Ovary (tissue), 9 donors: Measurements from ENCODE around the gene SLC5A11. TPM values are rescaled to one million over a fixed set of nuclear protein-coding genes. Genes with fewer than 3 reads are reported as not detected.

Experiments used
- DNase-seq, 5 donors: peaks; one replicate each; pipeline ENCODE4 v3.0.0-alpha.2; 2019 to 2020
- H3K27ac ChIP-seq, 2 donors: fragments of 200-600 bp; one replicate each; pipeline versions ENCODE4 v1.5.1 to v1.8.0; 2019 to 2022
- H3K27me3 ChIP-seq: fragments of 200-600 bp; one replicate; pipeline ENCODE4 v1.8.0; 2022
- H3K36me3 ChIP-seq: fragments of 200-600 bp; sonication (generic); one replicate; pipeline ENCODE4 v1.5.1; 2019
- H3K4me1 ChIP-seq: one replicate; pipeline ENCODE4 v1.8.1; 2013; ENCODE audit warnings: mild to moderate bottlenecking, moderate library complexity; ENCODE audit not compliant: insufficient read depth
- H3K4me3 ChIP-seq: fragments of 200-600 bp; sonication (generic); one replicate; pipeline ENCODE4 v1.5.1; 2017
- H3K9me3 ChIP-seq, 2 donors: fragments of 200-600 bp in 1 of 2; sonication (generic) in 1 of 2; one replicate each; pipeline versions ENCODE4 v1.5.1 to v1.8.1; 2013 to 2019; ENCODE audit warnings: mild to moderate bottlenecking in 1 of 2, moderate library complexity in 1 of 2
- EP300 ChIP-seq: sonication (generic); formaldehyde crosslinking; IDR thresholded peaks from one replicate; pipeline ENCODE4 v1.6.1; 2017; ENCODE audit warnings: antibody characterized with exemption
- POLR2A ChIP-seq: fragments of 450-650 bp; IDR thresholded peaks from one replicate; pipeline ENCODE4 v1.6.1; 2017; ENCODE audit warnings: antibody characterized with exemption, mild to moderate bottlenecking, moderate library complexity
- WGBS, 3 donors: extraction: QIAGEN DNeasy Blood & Tissue Kit in 1 of 3; methylation state at CpG; one replicate each; pipeline versions ENCODE4 v1.1.5 to v1.1.7; 2013 to 2017; 5-methylcytosine and 5-hydroxymethylcytosine counted together
- intact Hi-C, 4 donors: fragments of 100-400 bp; cut with DNase I; formaldehyde crosslinking; loops; one replicate each; pipeline versions ENCODE4 v1.11.0 to v1.15.1; 2022 to 2023
- polyA plus RNA-seq, 2 donors: library from polyadenylated mRNA; stranded (reverse); fragments of 200-250 nt in 1 of 2; fragments of 350-450 nt in 1 of 2; fragmentation: Illumina TruSeq in 1 of 2; extraction: RNeasy Lipid Tissue Mini Kit (QIAGEN cat#74804) in 1 of 2; gene quantifications; one replicate each; pipeline ENCODE4 v1.2.3, GENCODE V29; 2013 to 2014
- total RNA-seq, 7 donors: library from RNA; depleted of rRNA in 2 of 7; stranded (reverse); fragments of >200 nt in 2 of 7; fragmentation: NEBNext Ultra II Directional in 3 of 7; extraction: Animal tissue kit (Norgen Biotek cat#: 25700) in 3 of 7; gene quantifications; one replicate each; pipeline versions ENCODE4 v1.1.0 to v1.2.4, GENCODE V29; 2016 to 2023
- TF ChIP-seq, protein P1 (sequence below), 3 donors: fragments of 450-650 bp in 2 of 3; fragments of 200-600 bp in 1 of 3; IDR thresholded peaks; one replicate each; pipeline versions ENCODE4 v1.5.1 to v1.8.0; 2016 to 2022; ENCODE audit warnings: antibody characterized with exemption in 3 of 3, mild to moderate bottlenecking in 1 of 3
- donor health status: DM: no; HTN: no; CAD: no; lungs with moderate emphysema.
- donor health status: DM: no; HTN: no; CAD: no.
- donor health status: Bipolar disorder and iron deficiency.
- donor health status: DM: yes; HTN: yes; CAD: no.
- donor health status: DM: no; HTN: no; CAD: no.
- donor health status: DM: yes; HTN: yes; CAD: no.

The SLC5A11 gene
- total and polyA plus RNA-seq, 9 donors = 0.04 to 0.50 (median 0.28) TPM; not detected in 5

DNA sequence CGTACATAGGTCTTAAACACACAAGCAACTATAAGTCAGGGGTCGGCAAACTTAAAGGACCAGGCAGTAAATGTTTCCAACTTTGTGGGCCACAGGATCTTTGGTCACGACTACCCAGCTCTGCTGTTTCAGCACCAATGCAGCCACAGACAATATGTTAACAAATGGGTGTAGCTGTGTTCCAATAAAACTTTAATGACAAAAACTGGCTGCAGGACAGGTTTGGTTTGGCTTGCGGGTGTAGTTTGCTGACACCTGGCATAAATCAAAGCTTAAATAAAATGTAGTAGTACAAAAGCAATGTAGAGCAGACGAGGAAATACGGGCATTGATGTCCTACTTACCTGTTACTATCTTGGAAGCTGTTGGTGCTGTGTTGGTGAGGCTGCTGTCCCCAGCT lies 84.7 kb downstream of the SLC5A11 start:
- H3K4me1 ChIP-seq = no peaks in the 10 kb centered on the region
- no peaks in the 10 kb centered on the region for H3K9me3 ChIP-seq
- 93 to 94% (median 94%) methylated on average over 6 of the region's 6 CpGs for WGBS, 3 donors
- no peak for DNase-seq
- H3K36me3 ChIP-seq = no peaks in the 10 kb centered on the region
- H3K27me3 ChIP-seq = no peaks in the 10 kb centered on the region
- intact Hi-C loops = no loop called here
- no peak overlapping the region for H3K4me3 ChIP-seq
- no peak overlapping the region for H3K27ac ChIP-seq
- TF ChIP-seq EP300 (no peak), POLR2A (no peak)
- TF ChIP-seq, protein P1, sequence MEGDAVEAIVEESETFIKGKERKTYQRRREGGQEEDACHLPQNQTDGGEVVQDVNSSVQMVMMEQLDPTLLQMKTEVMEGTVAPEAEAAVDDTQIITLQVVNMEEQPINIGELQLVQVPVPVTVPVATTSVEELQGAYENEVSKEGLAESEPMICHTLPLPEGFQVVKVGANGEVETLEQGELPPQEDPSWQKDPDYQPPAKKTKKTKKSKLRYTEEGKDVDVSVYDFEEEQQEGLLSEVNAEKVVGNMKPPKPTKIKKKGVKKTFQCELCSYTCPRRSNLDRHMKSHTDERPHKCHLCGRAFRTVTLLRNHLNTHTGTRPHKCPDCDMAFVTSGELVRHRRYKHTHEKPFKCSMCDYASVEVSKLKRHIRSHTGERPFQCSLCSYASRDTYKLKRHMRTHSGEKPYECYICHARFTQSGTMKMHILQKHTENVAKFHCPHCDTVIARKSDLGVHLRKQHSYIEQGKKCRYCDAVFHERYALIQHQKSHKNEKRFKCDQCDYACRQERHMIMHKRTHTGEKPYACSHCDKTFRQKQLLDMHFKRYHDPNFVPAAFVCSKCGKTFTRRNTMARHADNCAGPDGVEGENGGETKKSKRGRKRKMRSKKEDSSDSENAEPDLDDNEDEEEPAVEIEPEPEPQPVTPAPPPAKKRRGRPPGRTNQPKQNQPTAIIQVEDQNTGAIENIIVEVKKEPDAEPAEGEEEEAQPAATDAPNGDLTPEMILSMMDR (IDR thresholded peaks at IDR 0.05) = no peak

- intact Hi-C loops = no loop called here
- Histone ChIP-seq H3K36me3 (no peaks in the 10 kb centered on the region), H3K4me3 (no peak overlapping the region), H3K27me3 (no peaks in the 10 kb centered on the region), H3K27ac (no peak overlapping the region), H3K9me3 (no peaks in the 10 kb centered on the region), H3K4me1 (no peaks in the 10 kb centered on the region)
- DNase-seq = no peak
- WGBS, 3 donors = 93 to 97% (median 94%) methylated on average over 12 of the region's 12 CpGs
- TF ChIP-seq, protein P1 (IDR thresholded peaks at IDR 0.05) = no peak
- TF ChIP-seq EP300 (no peak), POLR2A (no peak)
Observed at GRCh38 chr16:24931091-24931490, 85.3 kb downstream of the SLC5A11 start.

GRCh38 chr16:24935336-24935735 lies 89.6 kb downstream of the SLC5A11 start:
- Histone ChIP-seq H3K27ac (no peak overlapping the region), H3K4me1 (no peaks in the 10 kb centered on the region), H3K9me3 (no peaks in the 10 kb centered on the region), H3K27me3 (no peaks in the 10 kb centered on the region), H3K36me3 (no peaks in the 10 kb centered on the region), H3K4me3 (no peak overlapping the region)
- intact Hi-C loops = no loop called here
- DNase-seq = no peak
- WGBS, 3 donors = 85 to 94% (median 88%) methylated on average over 6 of the region's 6 CpGs
- no peak for TF ChIP-seq POLR2A
- TF ChIP-seq, protein P1 (IDR thresholded peaks at IDR 0.05) = no peak
- TF ChIP-seq EP300 = no peak

DNA sequence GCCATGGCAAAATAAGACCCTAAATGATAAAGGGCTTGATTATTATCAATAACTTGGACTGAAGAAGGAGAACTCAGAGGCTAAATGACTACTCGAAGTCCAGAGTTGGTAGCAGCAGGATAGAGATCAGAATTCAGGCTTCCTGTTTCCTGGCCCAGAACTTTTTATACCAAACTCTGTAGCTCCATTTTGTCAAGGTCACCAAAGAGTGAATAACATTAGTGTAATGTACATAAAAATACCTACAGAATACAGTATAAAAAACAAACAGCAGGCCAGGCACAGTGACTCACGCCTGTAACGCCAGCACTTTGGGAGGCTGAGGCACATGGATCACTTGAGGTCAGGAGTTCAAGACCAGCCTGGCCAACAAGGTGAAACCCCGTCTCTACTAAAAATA lies 90.4 kb downstream of the SLC5A11 start:
- intact Hi-C loops = no loop called here
- TF ChIP-seq POLR2A = no peak
- no peak for TF ChIP-seq EP300
- TF ChIP-seq, protein P1 (IDR thresholded peaks at IDR 0.05) = no peak
- WGBS, 3 donors = 76 to 81% (median 77%) methylated on average over 4 of the region's 4 CpGs

More for the DNA sequence above, 90.4 kb downstream of the SLC5A11 start:
- no peak for DNase-seq
- Histone ChIP-seq H3K9me3 (no peaks in the 10 kb centered on the region), H3K27ac (no peak overlapping the region), H3K4me3 (no peak overlapping the region), H3K27me3 (no peaks in the 10 kb centered on the region), H3K36me3 (no peaks in the 10 kb centered on the region), H3K4me1 (no peaks in the 10 kb centered on the region)
